CD14-positive monocyte (primary cell): ENCODE results near the gene RASSF6. TPM values are rescaled to one million over a fixed set of nuclear protein-coding genes. Genes with fewer than 3 reads are reported as not detected.

ENCODE experiments used
- DNase-seq, 3 donors: peaks; one replicate each; pipeline ENCODE4 v3.0.0-alpha.2; 2011 to 2022
- H2AFZ ChIP-seq: 2 replicates; pipeline ENCODE4 v1.6.0; 2012; ENCODE audit warnings: mild to moderate bottlenecking, low read depth, low read length, inconsistent platforms; ENCODE audit not compliant: insufficient read depth, poor library complexity, severe bottlenecking
- H3K27ac ChIP-seq, 2 donors: 1 replicate in 1 of 2; 2 replicates in 1 of 2; pipeline ENCODE4 v1.5.1; 2012 to 2013; ENCODE audit warnings: low read length in 2 of 2, control low read depth in 1 of 2, inconsistent platforms in 1 of 2, low read depth in 1 of 2, mild to moderate bottlenecking in 1 of 2
- H3K27me3 ChIP-seq, 2 donors: one replicate each; pipeline versions ENCODE4 v1.6.0 to v1.6.1; 2011 to 2013; ENCODE audit warnings: low read length in 2 of 2; ENCODE audit not compliant: control insufficient read depth in 2 of 2, insufficient read depth in 2 of 2
- H3K36me3 ChIP-seq, 2 donors: replicated peaks in 1 of 2; 1 replicate in 1 of 2; 2 replicates in 1 of 2; pipeline versions ENCODE4 v1.5.1 to v1.6.1; 2012 to 2013; ENCODE audit warnings: low read length in 2 of 2, control low read depth in 1 of 2, inconsistent platforms in 1 of 2, mild to moderate bottlenecking in 1 of 2; ENCODE audit not compliant: insufficient read depth in 2 of 2, control insufficient read depth in 1 of 2
- H3K4me1 ChIP-seq, 2 donors: 1 replicate in 1 of 2; 2 replicates in 1 of 2; pipeline versions ENCODE4 v1.5.1 to v1.6.1; 2012 to 2013; ENCODE audit warnings: low read length in 2 of 2, control low read depth in 1 of 2, inconsistent platforms in 1 of 2, mild to moderate bottlenecking in 1 of 2, moderate library complexity in 1 of 2; ENCODE audit not compliant: insufficient read depth in 2 of 2, control insufficient read depth in 1 of 2
- H3K4me2 ChIP-seq: replicated peaks from 2 replicates; pipeline ENCODE3; 2012; ENCODE audit warnings: low read length, moderate library complexity, mild to moderate bottlenecking; ENCODE audit not compliant: poor library complexity, severe bottlenecking; ENCODE audit errors: extremely low read depth
- H3K4me3 ChIP-seq, 3 experiments: fragments of 200-600 bp in 1 of 3; sonication (generic) in 1 of 3; replicated peaks in 1 of 3; 1 replicate in 2 of 3; 2 replicates in 1 of 3; pipeline ENCODE4 v1.5.1; 2011 to 2013; ENCODE audit warnings: low read length in 3 of 3, mild to moderate bottlenecking in 3 of 3, control low read depth in 2 of 3, low read depth in 2 of 3, inconsistent platforms in 1 of 3, moderate library complexity in 1 of 3
- H3K79me2 ChIP-seq: 2 replicates; pipeline ENCODE4 v1.6.0; 2012; ENCODE audit warnings: mild to moderate bottlenecking, control low read depth, inconsistent platforms, low read length, moderate library complexity; ENCODE audit not compliant: insufficient read depth
- H3K9ac ChIP-seq: 2 replicates; pipeline ENCODE4 v1.6.0; 2017; ENCODE audit warnings: low read length, mild to moderate bottlenecking; ENCODE audit not compliant: insufficient read depth, poor library complexity, severe bottlenecking
- H3K9me3 ChIP-seq, 2 donors: replicated peaks in 1 of 2; 1 replicate in 1 of 2; 2 replicates in 1 of 2; pipeline versions ENCODE4 v1.5.1 to v1.6.1; 2012 to 2013; ENCODE audit warnings: low read length in 2 of 2, control low read depth in 1 of 2; ENCODE audit not compliant: control insufficient read depth in 1 of 2, insufficient read depth in 1 of 2
- H4K20me1 ChIP-seq: 2 replicates; pipeline ENCODE4 v1.6.0; 2012; ENCODE audit warnings: mild to moderate bottlenecking, low read length, control low read depth, moderate library complexity; ENCODE audit not compliant: insufficient read depth
- H3K27ac Mint-ChIP-seq, 7 donors: one replicate each; pipeline ENCODE4 v1.8.0; 2020; ENCODE audit warnings: mild to moderate bottlenecking in 7 of 7, mixed read lengths in 7 of 7, moderate library complexity in 6 of 7, inconsistent platforms in 2 of 7
- H3K27me3 Mint-ChIP-seq, 3 donors: one replicate each; pipeline ENCODE4 v1.8.0; 2021 to 2022; ENCODE audit warnings: low read depth in 3 of 3, mild to moderate bottlenecking in 3 of 3, mixed read lengths in 3 of 3, moderate library complexity in 3 of 3, inconsistent platforms in 1 of 3
- H3K36me3 Mint-ChIP-seq, 2 donors: one replicate each; pipeline ENCODE4 v1.8.0; 2020; ENCODE audit warnings: mixed read lengths in 2 of 2, inconsistent platforms in 1 of 2, mild to moderate bottlenecking in 1 of 2
- H3K4me1 Mint-ChIP-seq: one replicate; pipeline ENCODE4 v1.8.0; 2020; ENCODE audit warnings: mild to moderate bottlenecking, mixed read lengths
- H3K4me3 Mint-ChIP-seq, 2 donors: one replicate each; pipeline ENCODE4 v1.8.0; 2020; ENCODE audit warnings: mild to moderate bottlenecking in 2 of 2, mixed read lengths in 2 of 2, moderate library complexity in 1 of 2
- H3K9me3 Mint-ChIP-seq, 7 donors: one replicate each; pipeline ENCODE4 v1.8.0; 2020 to 2022; ENCODE audit warnings: mixed read lengths in 7 of 7, mild to moderate bottlenecking in 6 of 7, moderate library complexity in 6 of 7, inconsistent platforms in 2 of 7
- WGBS: methylation state at CpG from one replicate; pipeline ENCODE4 v1.1.5; 2013; ENCODE audit warnings: missing lambda C conversion rate; ENCODE audit not compliant: insufficient coverage; 5-methylcytosine and 5-hydroxymethylcytosine counted together
- intact Hi-C, 2 donors: fragments of 100-400 bp; cut with micrococcal nuclease; formaldehyde crosslinking; loops; one replicate each; pipeline versions ENCODE4 v1.15.0 to v1.15.1; 2023
- polyA plus RNA-seq, 3 donors: library from polyadenylated mRNA; depleted of rRNA in 1 of 3; unstranded in 2 of 3; stranded (reverse) in 1 of 3; fragments of 300-500 nt in 2 of 3; fragments of >200 nt in 1 of 3; fragmentation: Illumina TruSeq in 2 of 3; gene quantifications; 1 replicate in 2 of 3; 2 replicates in 1 of 3; pipeline ENCODE4 v1.2.3, GENCODE V29; 2012 to 2021
- TF ChIP-seq, protein P1 (sequence below): fragments of 200-600 bp; IDR thresholded peaks from one replicate; pipeline ENCODE4 v1.8.0; 2022; ENCODE audit warnings: antibody characterized with exemption, mild to moderate bottlenecking

Gene RASSF6
- polyA plus RNA-seq, 3 donors, result not detected

DNA sequence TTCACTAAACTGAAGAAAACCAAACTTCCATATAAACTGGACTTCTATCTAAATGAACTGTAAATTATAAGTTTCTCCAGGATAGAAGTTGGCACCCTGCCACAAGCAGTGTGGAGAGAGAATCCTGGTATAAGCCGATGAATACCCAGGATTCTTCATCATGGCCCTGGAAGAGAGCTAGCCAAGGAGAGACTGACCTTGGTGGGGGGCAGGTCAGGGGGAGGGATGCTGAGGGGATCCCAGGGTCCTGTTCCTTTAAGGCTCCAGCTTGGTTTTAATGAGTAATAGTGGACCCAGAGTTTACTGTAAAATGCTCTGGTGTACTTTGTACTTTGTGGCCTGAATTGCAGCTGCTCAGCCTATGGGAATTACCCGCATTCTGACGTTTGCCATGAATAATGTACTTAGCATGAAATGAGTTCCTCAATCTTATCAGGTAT lies 16.9 kb downstream of the RASSF6 start:
- H3K27me3 ChIP-seq, result no peaks in the 10 kb centered on the region
- DNase-seq, result peak in 1 of 3 donors; percentile 60
- no peak overlapping the region for H3K27ac Mint-ChIP-seq
- no peak overlapping the region for H3K9ac ChIP-seq
- H2AFZ ChIP-seq, result no peak overlapping the region
- intact Hi-C loops, result no loop called here
- no peak overlapping the region for H3K4me3 ChIP-seq
- H3K4me2 ChIP-seq, result no peak overlapping the region
- H3K4me3 Mint-ChIP-seq, result no peak overlapping the region
- WGBS, result 100% methylated on average over 1 of the region's 3 CpGs
- peaks cover 0 to 2% (median 2%) of the 10 kb centered on the region in 3 donors for H3K27me3 Mint-ChIP-seq
- no peak overlapping the region for H3K27ac ChIP-seq
- H3K79me2 ChIP-seq, result no peaks in the 10 kb centered on the region
- H3K9me3 ChIP-seq, result no peaks in the 10 kb centered on the region
- peaks cover 0 to 4% (median 2%) of the 10 kb centered on the region in 7 donors for H3K9me3 Mint-ChIP-seq
- H4K20me1 ChIP-seq, result no peaks in the 10 kb centered on the region
- TF ChIP-seq, protein P1, sequence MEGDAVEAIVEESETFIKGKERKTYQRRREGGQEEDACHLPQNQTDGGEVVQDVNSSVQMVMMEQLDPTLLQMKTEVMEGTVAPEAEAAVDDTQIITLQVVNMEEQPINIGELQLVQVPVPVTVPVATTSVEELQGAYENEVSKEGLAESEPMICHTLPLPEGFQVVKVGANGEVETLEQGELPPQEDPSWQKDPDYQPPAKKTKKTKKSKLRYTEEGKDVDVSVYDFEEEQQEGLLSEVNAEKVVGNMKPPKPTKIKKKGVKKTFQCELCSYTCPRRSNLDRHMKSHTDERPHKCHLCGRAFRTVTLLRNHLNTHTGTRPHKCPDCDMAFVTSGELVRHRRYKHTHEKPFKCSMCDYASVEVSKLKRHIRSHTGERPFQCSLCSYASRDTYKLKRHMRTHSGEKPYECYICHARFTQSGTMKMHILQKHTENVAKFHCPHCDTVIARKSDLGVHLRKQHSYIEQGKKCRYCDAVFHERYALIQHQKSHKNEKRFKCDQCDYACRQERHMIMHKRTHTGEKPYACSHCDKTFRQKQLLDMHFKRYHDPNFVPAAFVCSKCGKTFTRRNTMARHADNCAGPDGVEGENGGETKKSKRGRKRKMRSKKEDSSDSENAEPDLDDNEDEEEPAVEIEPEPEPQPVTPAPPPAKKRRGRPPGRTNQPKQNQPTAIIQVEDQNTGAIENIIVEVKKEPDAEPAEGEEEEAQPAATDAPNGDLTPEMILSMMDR, result no peak
- H3K4me1 ChIP-seq, result no peaks in the 10 kb centered on the region
- no peaks in the 10 kb centered on the region for H3K36me3 ChIP-seq
- no peaks in the 10 kb centered on the region for H3K36me3 Mint-ChIP-seq
- peaks cover 7% of the 10 kb centered on the region for H3K4me1 Mint-ChIP-seq

DNA sequence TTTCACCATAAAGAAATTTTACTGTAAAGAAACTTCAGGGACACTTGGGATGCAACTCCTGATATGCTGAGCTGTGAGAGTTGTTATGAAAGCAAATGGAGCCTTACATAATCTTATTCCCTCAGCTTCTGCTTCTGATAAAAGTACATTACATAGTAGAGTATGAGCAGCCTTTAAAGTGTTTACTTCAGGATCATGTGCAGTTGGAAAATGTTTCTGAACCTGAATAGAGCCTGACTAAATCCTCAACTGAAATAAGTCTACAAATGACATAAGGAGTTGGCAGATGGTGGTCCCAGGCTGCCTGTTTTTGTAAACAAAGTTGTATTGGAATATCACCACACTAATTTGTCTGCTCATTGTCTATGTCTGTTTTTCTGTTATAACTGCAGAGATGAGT lies 19.3 kb downstream of the RASSF6 start:
- no peak overlapping the region for H3K9ac ChIP-seq
- peaks cover 0 to 2% (median 0%) of the 10 kb centered on the region in 3 donors for H3K27me3 Mint-ChIP-seq
- intact Hi-C loops, result no loop called here
- H3K9me3 ChIP-seq, result no peaks in the 10 kb centered on the region
- peaks cover 0 to 4% (median 2%) of the 10 kb centered on the region in 7 donors for H3K9me3 Mint-ChIP-seq
- no peak overlapping the region for H3K27ac ChIP-seq
- no peak overlapping the region for H2AFZ ChIP-seq
- no peaks in the 10 kb centered on the region for H3K36me3 ChIP-seq
- H3K79me2 ChIP-seq, result no peaks in the 10 kb centered on the region
- DNase-seq, result no peak
- no peak overlapping the region for H3K27ac Mint-ChIP-seq
- TF ChIP-seq, protein P1, result no peak
- peaks cover 9% of the 10 kb centered on the region for H3K4me1 Mint-ChIP-seq
- no peaks in the 10 kb centered on the region for H3K36me3 Mint-ChIP-seq
- no peak overlapping the region for H3K4me3 ChIP-seq
- H3K4me3 Mint-ChIP-seq, result no peak overlapping the region
- no peak overlapping the region for H3K4me2 ChIP-seq
- no peaks in the 10 kb centered on the region for H3K4me1 ChIP-seq
- no peaks in the 10 kb centered on the region for H3K27me3 ChIP-seq
- no peaks in the 10 kb centered on the region for H4K20me1 ChIP-seq
